ENCODE data around the gene ARRB1.
"Not testable (repeated sequence)": the region's sequence is repeated elsewhere in the genome, so short reads cannot be mapped to it uniquely, and the experiment has no call there.

ARRB1 gene

GRCh38 chr11:75351541-75351790 lies at the start of gene ARRB1:
TSS of gene ARRB1 (minus strand) at chr11:75351661. CDS start at chr11:75351607, 54 bp downstream.
- no peak for DNase-seq (ENCODE audit: extremely low read depth in 1 of 2, low read depth in 1 of 2)

- no peak for DNase-seq (ENCODE audit: extremely low read depth in 1 of 2, low read depth in 1 of 2)
These were observed 48.8 kb upstream of the ARRB1 start for GRCh38 chr11:75400146-75400865.

GRCh38 chr11:75399344-75400145 lies 48.1 kb upstream of the ARRB1 start, which contains the start of gene RPS3:
TSS of gene RPS3 (plus strand) at chr11:75399518. CDS start at chr11:75399548, 30 bp downstream.
- peak; percentile 69 to 79 for DNase-seq (ENCODE audit: extremely low read depth in 1 of 2, low read depth in 1 of 2)

GRCh38 chr11:75398906-75399305 lies 47.4 kb upstream of the ARRB1 start:
- DNase-seq (ENCODE audit: extremely low read depth in 1 of 2, low read depth in 1 of 2): no peak

GRCh38 chr11:75394085-75394840 lies 42.8 kb upstream of the ARRB1 start:
- DNase-seq (ENCODE audit: extremely low read depth in 1 of 2, low read depth in 1 of 2): no peak

- DNase-seq (ENCODE audit: extremely low read depth in 1 of 2, low read depth in 1 of 2): no peak
These were observed 38.5 kb upstream of the ARRB1 start for GRCh38 chr11:75389925-75390324.

GRCh38 chr11:75389276-75389605 lies 37.8 kb upstream of the ARRB1 start:
- no peak for DNase-seq (ENCODE audit: extremely low read depth in 1 of 2, low read depth in 1 of 2)

- DNase-seq (ENCODE audit: extremely low read depth in 1 of 2, low read depth in 1 of 2): peak; percentile 24 to 26
These were observed 37.2 kb upstream of the ARRB1 start for GRCh38 chr11:75388386-75389275.

- no peak for DNase-seq (ENCODE audit: extremely low read depth in 1 of 2, low read depth in 1 of 2)
These were observed 36.4 kb upstream of the ARRB1 start for GRCh38 chr11:75387736-75388294.

- DNase-seq (ENCODE audit: extremely low read depth in 1 of 2, low read depth in 1 of 2): no peak
These were observed 35.6 kb upstream of the ARRB1 start for GRCh38 chr11:75386942-75387630.

GRCh38 chr11:75384438-75385080 lies 33.1 kb upstream of the ARRB1 start:
- peak; percentile 42 to 66 for DNase-seq (ENCODE audit: extremely low read depth in 1 of 2, low read depth in 1 of 2)

GRCh38 chr11:75383246-75383645 lies 31.8 kb upstream of the ARRB1 start:
- peak in 1 of 2 donors; percentile 27 for DNase-seq (ENCODE audit: extremely low read depth in 1 of 2, low read depth in 1 of 2)

- DNase-seq (ENCODE audit: extremely low read depth in 1 of 2, low read depth in 1 of 2): no peak
These were observed 29.4 kb upstream of the ARRB1 start for GRCh38 chr11:75380716-75381420.

- no peak for DNase-seq (ENCODE audit: extremely low read depth in 1 of 2, low read depth in 1 of 2)
These were observed 28.8 kb upstream of the ARRB1 start for GRCh38 chr11:75380245-75380644.

GRCh38 chr11:75378776-75379175 lies 27.3 kb upstream of the ARRB1 start:
- DNase-seq (ENCODE audit: extremely low read depth in 1 of 2, low read depth in 1 of 2): not testable (repeated sequence)

GRCh38 chr11:75376175-75376574 lies 24.7 kb upstream of the ARRB1 start:
- DNase-seq (ENCODE audit: extremely low read depth in 1 of 2, low read depth in 1 of 2): no peak

- DNase-seq (ENCODE audit: extremely low read depth in 1 of 2, low read depth in 1 of 2): no peak
These were observed 24.2 kb upstream of the ARRB1 start for GRCh38 chr11:75375626-75376025.

- no peak for DNase-seq (ENCODE audit: extremely low read depth in 1 of 2, low read depth in 1 of 2)
These were observed 23.2 kb upstream of the ARRB1 start for GRCh38 chr11:75374646-75375045.

GRCh38 chr11:75373201-75373600 lies 21.7 kb upstream of the ARRB1 start:
- DNase-seq (ENCODE audit: extremely low read depth in 1 of 2, low read depth in 1 of 2): no peak

Data from activated CD8-positive, alpha-beta memory T cell treated with anti-CD3 and anti-CD28 coated beads for 1 hour (primary cell).